ACHN (cell line): ENCODE results near the gene DYNC2H1.
A peak's percentile ranks its signal among the peaks of the same experiment; 100 is the strongest.
"Not testable (repeated sequence)": the region's sequence is repeated elsewhere in the genome, so short reads cannot be mapped to it uniquely, and the experiment has no call there.

Experiments
- DNase-seq: peaks from one replicate; pipeline ENCODE4 v3.0.0-alpha.2; 2015
- in situ Hi-C: cut with HindIII; loops from 2 replicates; pipeline ENCODE4 v1.10.0; 2017; ENCODE audit warnings: low sequenced_read_pairs, low pct_ligation_motif_present, low pct_unique_long_range_greater_than_20kb

DYNC2H1 gene

DNA sequence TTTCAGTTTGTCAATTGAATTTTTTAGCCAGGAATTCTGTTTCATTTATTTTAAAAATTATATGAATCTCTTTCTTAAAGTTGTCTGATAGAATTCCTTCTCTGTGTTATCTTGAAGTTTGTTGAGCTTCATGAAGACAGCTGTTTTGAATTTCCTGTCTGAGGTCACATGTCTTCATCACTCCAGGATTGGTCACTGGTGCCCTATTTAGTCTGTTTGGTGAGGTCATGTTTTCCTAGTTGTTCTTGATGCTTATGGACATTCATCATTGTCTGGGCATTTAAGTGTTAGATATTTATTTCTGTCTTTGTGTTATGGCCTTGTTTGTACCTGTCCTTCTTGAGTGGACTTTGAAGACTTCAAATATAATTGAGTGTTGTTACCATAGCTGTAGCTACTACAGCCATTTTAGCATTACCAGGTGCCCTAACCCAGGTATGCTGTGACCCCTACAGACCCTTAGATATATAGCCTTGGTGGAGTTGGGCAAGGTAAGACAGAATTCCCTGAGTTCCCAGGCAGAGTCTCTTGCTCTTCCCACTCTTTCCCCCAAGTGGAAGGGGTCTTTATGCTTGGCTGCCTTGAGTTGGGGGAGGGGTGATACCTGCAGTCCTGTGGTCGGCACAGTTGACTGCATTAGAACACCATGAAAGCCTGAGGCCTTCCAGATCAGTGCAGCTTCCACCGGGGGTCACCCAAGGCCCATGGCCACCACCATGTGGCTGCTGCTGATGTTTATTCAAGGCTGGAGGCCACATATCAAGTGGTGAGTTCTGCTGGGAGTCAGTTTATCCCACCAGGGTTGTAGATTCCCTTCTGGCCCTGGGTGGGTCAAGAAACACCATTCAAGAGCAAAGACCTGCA lies 229.6 kb downstream of the DYNC2H1 start:
- in situ Hi-C loops: no loop called here
- peak; percentile 5 for DNase-seq

DNA sequence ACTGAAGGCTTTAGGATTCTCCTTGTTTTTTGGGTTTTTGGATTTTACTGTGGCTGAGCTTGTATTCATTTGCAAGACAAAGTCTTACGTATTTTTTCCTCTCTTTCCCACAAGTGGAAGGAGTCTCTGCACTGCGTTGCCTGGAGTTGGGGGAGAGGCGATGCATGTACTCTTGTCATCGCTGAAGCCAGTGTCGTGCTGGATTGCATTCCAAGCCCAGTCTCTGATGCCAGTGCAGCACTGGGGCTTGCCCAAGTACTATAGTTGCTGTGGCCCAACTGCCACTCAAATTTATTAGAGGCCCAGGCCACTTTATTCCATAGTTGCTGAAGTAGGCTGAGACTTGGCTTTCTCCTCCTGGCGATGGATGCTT lies 230.2 kb downstream of the DYNC2H1 start:
- DNase-seq: no peak
- in situ Hi-C loops: no loop called here

DNA sequence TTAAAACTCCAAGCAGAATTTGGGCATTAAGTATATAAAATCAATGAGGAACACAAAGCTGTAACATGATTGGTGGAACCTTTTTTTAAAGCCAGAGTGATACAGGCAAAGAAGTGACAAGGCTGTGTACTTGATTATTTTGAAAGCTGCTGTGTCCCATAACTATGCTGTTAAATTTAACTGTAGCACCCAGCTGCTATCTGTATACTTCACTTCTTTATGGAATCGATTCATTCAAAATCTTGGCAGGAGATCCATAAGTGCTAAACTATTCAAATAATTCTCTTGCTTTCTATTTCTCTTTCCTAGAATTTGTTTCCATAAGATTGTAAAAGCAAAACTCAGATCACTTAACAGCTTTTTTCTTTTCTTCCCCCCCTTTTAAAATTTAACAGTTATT lies 231.7 kb downstream of the DYNC2H1 start:
- in situ Hi-C loops: no loop called here
- no peak for DNase-seq

DNA sequence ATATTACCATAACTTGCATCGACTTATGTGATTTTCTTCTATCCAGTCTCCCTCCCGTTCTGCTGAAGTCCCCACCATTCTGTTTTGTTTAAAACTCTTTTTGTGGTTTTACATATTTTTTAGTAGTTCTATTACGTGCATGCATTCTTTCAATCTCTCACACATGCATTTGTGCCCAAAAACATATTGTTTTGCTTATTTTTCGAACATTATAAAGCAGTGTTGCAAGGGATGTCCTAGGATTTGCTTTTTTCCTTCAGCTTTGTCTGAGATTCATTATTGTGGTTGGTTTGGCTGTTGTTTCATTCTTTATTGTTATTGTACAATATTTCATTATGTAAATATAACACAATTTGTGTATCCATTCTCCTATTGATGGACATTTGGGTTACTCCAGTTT lies 235.7 kb downstream of the DYNC2H1 start:
- no peak for DNase-seq
- in situ Hi-C loops: no loop called here

DNA sequence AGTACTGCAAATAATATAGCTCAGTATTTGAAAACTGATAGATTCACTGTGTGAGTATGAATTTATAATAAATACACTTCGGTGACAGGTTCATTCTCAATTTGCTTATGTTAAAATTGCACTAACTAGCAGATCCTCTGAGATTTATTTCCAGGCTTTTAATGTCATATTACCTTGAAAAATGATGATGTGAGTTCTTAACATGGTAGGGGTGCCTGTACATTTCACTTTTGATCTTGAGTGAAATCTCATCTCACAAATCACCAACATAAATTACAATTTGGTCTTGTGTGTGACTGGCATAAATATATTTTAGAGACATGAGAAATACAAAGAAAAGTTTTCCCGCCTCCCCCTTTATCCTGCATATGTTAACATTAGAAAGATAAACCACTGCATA lies 240.4 kb downstream of the DYNC2H1 start:
- DNase-seq: no peak
- in situ Hi-C loops: no loop called here

- no peak for DNase-seq
- in situ Hi-C loops: no loop called here
Measured at GRCh38 chr11:103354656-103355055, 245.4 kb downstream of the DYNC2H1 start.

GRCh38 chr11:103358251-103358650 lies 249.0 kb downstream of the DYNC2H1 start:
- DNase-seq: no peak
- in situ Hi-C loops: no loop called here

DNA sequence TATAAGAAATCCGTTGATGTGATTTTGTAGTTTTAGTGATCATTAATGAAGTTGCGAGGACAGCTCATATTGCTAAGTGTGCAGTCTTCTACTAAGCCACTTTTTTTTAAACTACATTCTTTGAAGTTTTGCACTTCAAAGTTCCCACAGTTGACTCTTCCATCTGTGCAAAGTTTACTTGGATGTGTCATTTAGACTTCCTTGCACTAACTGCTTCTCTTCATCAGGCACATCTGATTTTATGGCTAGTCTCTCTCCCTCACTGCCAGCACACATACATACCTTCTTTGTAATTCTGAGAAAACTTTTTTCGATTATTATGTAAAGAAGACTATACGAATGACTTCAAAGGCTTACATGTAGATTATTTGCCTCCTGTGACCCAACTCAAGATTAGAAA lies 250.0 kb downstream of the DYNC2H1 start:
- in situ Hi-C loops: no loop called here
- DNase-seq: no peak

GRCh38 chr11:103364687-103365086 lies 255.5 kb downstream of the DYNC2H1 start:
- in situ Hi-C loops: no loop called here
- DNase-seq: no peak

DNA sequence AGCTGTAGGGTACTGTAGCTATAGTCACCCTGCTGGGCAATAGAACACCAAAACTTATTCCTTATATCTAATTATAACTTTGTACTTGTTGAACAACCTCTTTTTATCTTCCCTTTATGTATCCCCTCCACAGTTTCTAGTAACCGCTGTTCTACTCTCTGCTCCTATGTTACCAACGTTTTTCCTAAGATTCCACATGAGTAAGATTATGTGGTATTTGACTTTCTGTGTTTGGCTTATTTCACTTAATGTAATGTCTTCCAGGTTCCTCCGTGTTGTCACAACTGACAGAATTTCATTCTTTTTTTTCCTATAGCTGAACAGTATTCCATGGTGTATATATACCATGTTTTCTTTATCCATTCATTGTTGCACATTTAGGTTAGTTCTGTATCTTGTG lies 258.4 kb downstream of the DYNC2H1 start:
- in situ Hi-C loops: no loop called here
- DNase-seq: no peak

- no peak for DNase-seq
- in situ Hi-C loops: no loop called here
Measured at GRCh38 chr11:103368145-103368544, 258.9 kb downstream of the DYNC2H1 start.

GRCh38 chr11:103370076-103370475 lies 260.9 kb downstream of the DYNC2H1 start:
- in situ Hi-C loops: no loop called here
- no peak for DNase-seq

DNA sequence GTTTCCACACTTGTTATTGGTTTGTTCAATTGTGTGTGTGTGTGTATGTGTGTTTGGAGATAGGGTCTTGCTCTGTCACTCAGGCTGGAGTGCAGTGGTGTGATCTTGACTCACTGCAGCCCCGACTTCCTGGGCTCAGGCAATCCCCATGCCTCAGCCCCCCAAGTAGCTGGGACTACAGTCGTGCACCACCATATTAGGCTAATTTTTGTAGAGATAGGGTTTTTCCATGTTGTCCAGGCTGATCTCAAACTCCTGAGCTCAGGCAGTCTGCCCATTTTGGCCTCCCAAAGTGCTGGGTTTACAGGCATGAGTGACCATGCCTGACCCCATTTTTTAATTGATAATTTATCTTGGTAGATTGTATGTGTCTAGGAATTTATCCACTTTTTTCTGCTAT lies 263.7 kb downstream of the DYNC2H1 start:
- in situ Hi-C loops: no loop called here
- no peak for DNase-seq

- in situ Hi-C loops, DNase-seq: not testable (repeated sequence)
Measured at GRCh38 chr11:103374227-103374626, 265.0 kb downstream of the DYNC2H1 start.

DNA sequence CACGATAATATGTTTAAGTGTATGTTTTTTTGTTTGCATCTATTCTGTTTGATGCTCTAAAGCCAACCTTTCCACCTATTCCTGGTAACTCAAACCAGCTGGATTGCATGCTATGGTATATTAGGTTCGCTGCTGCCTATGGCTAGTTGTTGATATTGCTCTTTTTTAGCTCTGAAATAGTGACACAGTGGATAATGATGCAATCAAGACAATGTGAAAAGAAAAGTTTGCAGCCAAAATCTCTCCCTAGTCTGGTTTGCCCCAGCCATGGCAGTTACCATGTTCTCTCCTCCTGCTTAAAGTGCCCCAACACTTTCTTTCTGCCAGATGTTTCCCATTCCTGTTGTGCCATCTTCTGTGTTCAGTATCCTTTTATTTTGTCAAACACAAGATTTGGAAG lies 269.7 kb downstream of the DYNC2H1 start:
- in situ Hi-C loops: no loop called here
- no peak for DNase-seq

DNA sequence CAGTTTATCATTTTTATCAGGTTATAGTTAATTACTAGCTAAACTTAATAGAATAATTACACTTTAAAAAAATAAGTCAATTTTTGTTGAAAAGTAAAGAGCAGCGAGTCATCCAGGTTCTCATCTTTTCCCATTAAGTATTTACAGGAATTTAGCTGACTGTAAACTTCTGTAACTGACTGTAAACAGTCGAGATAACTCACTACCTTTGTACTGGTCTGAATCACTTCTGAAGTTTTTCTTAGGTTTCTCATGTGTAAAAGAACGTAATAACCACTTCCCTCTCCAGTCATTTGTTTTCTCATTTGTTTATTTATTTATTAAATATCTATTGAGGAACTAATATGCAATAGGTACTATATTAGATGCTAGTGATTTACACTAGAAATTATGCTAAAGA lies 270.8 kb downstream of the DYNC2H1 start:
- DNase-seq: no peak
- in situ Hi-C loops: no loop called here

DNA sequence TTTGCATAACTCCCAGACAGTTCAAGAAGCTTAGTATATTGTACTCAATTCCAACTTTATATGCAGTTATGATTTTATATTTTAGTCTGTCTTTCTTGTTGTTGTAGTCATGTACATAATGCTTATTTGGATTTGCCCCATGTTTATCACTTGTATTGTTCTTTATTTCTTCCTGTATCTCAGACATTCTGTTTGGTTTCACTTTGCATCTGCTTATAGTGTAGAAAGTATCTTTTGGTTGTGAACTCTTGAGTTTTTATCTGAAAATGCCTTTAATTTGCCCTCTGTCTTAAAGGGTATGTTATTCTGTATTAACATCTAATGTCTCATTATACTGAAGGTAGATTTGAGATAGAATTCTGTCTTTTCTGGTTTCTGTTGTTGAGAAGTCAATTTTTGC lies 275.4 kb downstream of the DYNC2H1 start:
- in situ Hi-C loops: no loop called here
- DNase-seq: peak; percentile 32

GRCh38 chr11:103395612-103396011 lies 286.4 kb downstream of the DYNC2H1 start:
- DNase-seq: peak; percentile 62
- in situ Hi-C loops: no loop called here

DNA sequence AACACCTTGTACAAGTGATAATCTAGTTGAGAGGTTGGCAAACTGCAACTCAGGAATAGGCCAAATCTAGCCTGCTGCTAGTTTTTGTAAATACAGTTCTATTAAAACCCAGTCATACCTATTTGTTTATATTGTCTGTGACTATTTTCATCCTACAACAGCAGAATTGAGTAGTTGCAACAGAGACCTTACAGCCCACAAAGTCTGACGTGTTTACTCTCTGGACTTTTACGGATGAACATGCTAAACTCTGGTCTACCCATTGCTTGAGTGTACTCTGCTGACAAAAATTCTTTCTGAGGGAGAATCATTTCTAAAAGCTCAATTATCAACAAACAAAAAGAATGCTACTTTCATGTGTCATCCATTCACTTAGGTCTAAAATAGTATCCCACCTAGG lies 287.0 kb downstream of the DYNC2H1 start:
- in situ Hi-C loops: no loop called here
- no peak for DNase-seq

DNA sequence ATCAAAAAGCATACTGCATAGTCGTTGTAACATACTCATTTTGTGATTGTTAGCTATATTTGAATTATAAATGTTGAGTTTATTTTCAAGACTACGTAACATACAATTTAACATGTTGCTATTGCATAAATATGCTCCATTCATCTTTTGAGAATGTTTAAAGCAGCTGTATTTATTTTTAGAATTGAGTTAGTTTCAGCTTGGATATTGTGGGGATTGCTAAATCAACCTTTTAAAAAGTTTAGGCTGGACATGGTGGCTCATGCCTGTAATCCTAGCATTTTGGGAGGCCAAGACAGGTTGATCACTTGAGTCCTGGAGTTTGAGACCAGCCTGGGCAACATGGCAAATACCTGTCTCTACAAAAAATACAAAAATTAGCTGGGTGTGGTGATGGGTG lies 288.1 kb downstream of the DYNC2H1 start:
- in situ Hi-C loops: no loop called here
- DNase-seq: no peak

- in situ Hi-C loops: no loop called here
- DNase-seq: no peak
Measured at GRCh38 chr11:103398829-103399228, 289.6 kb downstream of the DYNC2H1 start.
